ENCODE measurements around the gene ORMDL3. TPM values are rescaled to one million over a fixed set of nuclear protein-coding genes. Genes with fewer than 3 reads are reported as not detected.

Gene ORMDL3
- polyA plus RNA-seq, 1 donor from 2014 or later = 90.1 TPM

DNA sequence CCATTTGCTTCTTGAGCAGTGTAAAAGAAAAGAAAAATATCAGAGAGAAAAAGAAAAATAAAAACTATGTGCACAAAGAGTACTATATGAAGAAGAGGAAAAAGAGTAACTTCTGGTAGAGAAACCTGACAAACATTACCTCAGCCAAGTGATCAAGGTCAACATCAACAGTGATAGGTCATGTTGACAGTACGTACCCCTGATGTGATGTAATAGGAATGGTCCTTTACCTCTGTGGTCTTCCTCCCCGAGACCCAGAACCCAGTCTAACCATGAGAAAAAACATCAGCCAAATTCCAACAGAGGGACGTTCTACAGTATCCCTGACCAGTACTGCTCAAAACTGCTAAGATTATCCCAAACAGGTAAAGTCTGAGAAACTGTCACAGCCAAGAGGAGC lies 13.4 kb downstream of the ORMDL3 start:
- Histone ChIP-seq H4K20me1 (ENCODE audit: insufficient read depth) (no peaks in the 10 kb centered on the region), H3K9me3 (ENCODE audit: low read length) (no peaks in the 10 kb centered on the region), H3K9me2 (ENCODE audit: insufficient read depth, low read length) (no peaks in the 10 kb centered on the region), H3K4me3 (ENCODE audit: low read length) (no peak overlapping the region), H3K4me2 (ENCODE audit: low read length) (no peak overlapping the region), H3F3A (ENCODE audit: insufficient read depth, low read length, poor library complexity, severe bottlenecking) (no peaks in the 10 kb centered on the region), H3K36me3 (ENCODE audit: insufficient read depth, low read length) (no peaks in the 10 kb centered on the region), H2AFZ (ENCODE audit: low read depth, low read length) (no peak overlapping the region), H3K27ac (ENCODE audit: low read length) (no peak overlapping the region), H3K27me3 (ENCODE audit: insufficient read depth, low read depth, low read length) (no peaks in the 10 kb centered on the region), H3K9ac (ENCODE audit: low read length) (no peak overlapping the region), H3K79me2 (replicated peaks; ENCODE audit: insufficient read depth, low read length) (no peaks in the 10 kb centered on the region)
- TF ChIP-seq EP300 (conservative IDR thresholded peaks at IDR 0.05; ENCODE audit: poor library complexity, severe bottlenecking) (no peak), EZH2 (IDR thresholded peaks at IDR 0.05; ENCODE audit: borderline replicate concordance, insufficient read depth, low read length, poor library complexity, severe bottlenecking) (no peak), MXI1 (conservative IDR thresholded peaks at IDR 0.05; ENCODE audit: poor library complexity, severe bottlenecking) (no peak), TAF1 (IDR thresholded peaks at IDR 0.05; ENCODE audit: low read depth) (no peak), SMC3 (conservative IDR thresholded peaks at IDR 0.05; ENCODE audit: poor library complexity) (no peak), RAD21 (conservative IDR thresholded peaks at IDR 0.05) (no peak)
- TF ChIP-seq, protein P1, sequence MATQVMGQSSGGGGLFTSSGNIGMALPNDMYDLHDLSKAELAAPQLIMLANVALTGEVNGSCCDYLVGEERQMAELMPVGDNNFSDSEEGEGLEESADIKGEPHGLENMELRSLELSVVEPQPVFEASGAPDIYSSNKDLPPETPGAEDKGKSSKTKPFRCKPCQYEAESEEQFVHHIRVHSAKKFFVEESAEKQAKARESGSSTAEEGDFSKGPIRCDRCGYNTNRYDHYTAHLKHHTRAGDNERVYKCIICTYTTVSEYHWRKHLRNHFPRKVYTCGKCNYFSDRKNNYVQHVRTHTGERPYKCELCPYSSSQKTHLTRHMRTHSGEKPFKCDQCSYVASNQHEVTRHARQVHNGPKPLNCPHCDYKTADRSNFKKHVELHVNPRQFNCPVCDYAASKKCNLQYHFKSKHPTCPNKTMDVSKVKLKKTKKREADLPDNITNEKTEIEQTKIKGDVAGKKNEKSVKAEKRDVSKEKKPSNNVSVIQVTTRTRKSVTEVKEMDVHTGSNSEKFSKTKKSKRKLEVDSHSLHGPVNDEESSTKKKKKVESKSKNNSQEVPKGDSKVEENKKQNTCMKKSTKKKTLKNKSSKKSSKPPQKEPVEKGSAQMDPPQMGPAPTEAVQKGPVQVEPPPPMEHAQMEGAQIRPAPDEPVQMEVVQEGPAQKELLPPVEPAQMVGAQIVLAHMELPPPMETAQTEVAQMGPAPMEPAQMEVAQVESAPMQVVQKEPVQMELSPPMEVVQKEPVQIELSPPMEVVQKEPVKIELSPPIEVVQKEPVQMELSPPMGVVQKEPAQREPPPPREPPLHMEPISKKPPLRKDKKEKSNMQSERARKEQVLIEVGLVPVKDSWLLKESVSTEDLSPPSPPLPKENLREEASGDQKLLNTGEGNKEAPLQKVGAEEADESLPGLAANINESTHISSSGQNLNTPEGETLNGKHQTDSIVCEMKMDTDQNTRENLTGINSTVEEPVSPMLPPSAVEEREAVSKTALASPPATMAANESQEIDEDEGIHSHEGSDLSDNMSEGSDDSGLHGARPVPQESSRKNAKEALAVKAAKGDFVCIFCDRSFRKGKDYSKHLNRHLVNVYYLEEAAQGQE (IDR thresholded peaks at IDR 0.05; ENCODE audit: borderline replicate concordance) = no peak

GRCh38 chr17:39908789-39909352 lies 18.5 kb downstream of the ORMDL3 start:
- Histone ChIP-seq H2AFZ (ENCODE audit: low read depth, low read length) (no peak overlapping the region), H3K27ac (ENCODE audit: low read length) (no peak overlapping the region), H3K9me2 (ENCODE audit: insufficient read depth, low read length) (no peaks in the 10 kb centered on the region), H3K27me3 (ENCODE audit: insufficient read depth, low read depth, low read length) (no peaks in the 10 kb centered on the region), H4K20me1 (ENCODE audit: insufficient read depth) (no peaks in the 10 kb centered on the region), H3K9ac (ENCODE audit: low read length) (no peak overlapping the region), H3K79me2 (replicated peaks; ENCODE audit: insufficient read depth, low read length) (no peaks in the 10 kb centered on the region), H3F3A (ENCODE audit: insufficient read depth, low read length, poor library complexity, severe bottlenecking) (no peaks in the 10 kb centered on the region), H3K4me3 (ENCODE audit: low read length) (no peak overlapping the region), H3K9me3 (ENCODE audit: low read length) (no peaks in the 10 kb centered on the region), H3K4me2 (ENCODE audit: low read length) (no peak overlapping the region), H3K36me3 (ENCODE audit: insufficient read depth, low read length) (no peaks in the 10 kb centered on the region)
- no peak for TF ChIP-seq RAD21 (conservative IDR thresholded peaks at IDR 0.05)
- TF ChIP-seq MXI1 (conservative IDR thresholded peaks at IDR 0.05; ENCODE audit: poor library complexity, severe bottlenecking) = no peak
- TF ChIP-seq CTCF (IDR thresholded peaks at IDR 0.05; ENCODE audit: poor library complexity, severe bottlenecking) = no peak

- H3K79me2 ChIP-seq (replicated peaks; ENCODE audit: insufficient read depth, low read length) = no peaks in the 10 kb centered on the region
- no peak overlapping the region for H3K4me3 ChIP-seq (ENCODE audit: low read length)
- no peaks in the 10 kb centered on the region for H3K9me3 ChIP-seq (ENCODE audit: low read length)
- H3K4me2 ChIP-seq (ENCODE audit: low read length) = no peak overlapping the region
- no peaks in the 10 kb centered on the region for H3K9me2 ChIP-seq (ENCODE audit: insufficient read depth, low read length)
- no peak overlapping the region for H3K9ac ChIP-seq (ENCODE audit: low read length)
- no peak overlapping the region for H2AFZ ChIP-seq (ENCODE audit: low read depth, low read length)
- no peaks in the 10 kb centered on the region for H3F3A ChIP-seq (ENCODE audit: insufficient read depth, low read length, poor library complexity, severe bottlenecking)
- no peak overlapping the region for H3K27ac ChIP-seq (ENCODE audit: low read length)
- H4K20me1 ChIP-seq (ENCODE audit: insufficient read depth) = no peaks in the 10 kb centered on the region
- TF ChIP-seq, protein P1 (IDR thresholded peaks at IDR 0.05; ENCODE audit: borderline replicate concordance) = no peak
- TF ChIP-seq TAF1 (IDR thresholded peaks at IDR 0.05; ENCODE audit: low read depth) (no peak), EP300 (conservative IDR thresholded peaks at IDR 0.05; ENCODE audit: poor library complexity, severe bottlenecking) (no peak), SMC3 (conservative IDR thresholded peaks at IDR 0.05; ENCODE audit: poor library complexity) (no peak), POLR2AphosphoS5 (IDR thresholded peaks at IDR 0.05) (no peak), EZH2 (IDR thresholded peaks at IDR 0.05; ENCODE audit: borderline replicate concordance, insufficient read depth, low read length, poor library complexity, severe bottlenecking) (no peak), CTCF (IDR thresholded peaks at IDR 0.05; ENCODE audit: poor library complexity, severe bottlenecking) (no peak), RAD21 (conservative IDR thresholded peaks at IDR 0.05) (no peak)
- no peaks in the 10 kb centered on the region for H3K27me3 ChIP-seq (ENCODE audit: insufficient read depth, low read depth, low read length)
- H3K36me3 ChIP-seq (ENCODE audit: insufficient read depth, low read length) = no peaks in the 10 kb centered on the region
These were observed 22.5 kb downstream of the ORMDL3 start for GRCh38 chr17:39904990-39905288.
